ENCODE data around the gene AQP3. TPM values are rescaled to one million over a fixed set of nuclear protein-coding genes. Genes with fewer than 3 reads are reported as not detected.
"Not testable (repeated sequence)": the region's sequence is repeated elsewhere in the genome, so short reads cannot be mapped to it uniquely, and the experiment has no call there.

The AQP3 gene
- total RNA-seq, 1 donor from 2014 or later: 5.4 TPM

GRCh38 chr9:33463151-33463550 is 15.8 kb upstream of the AQP3 start:
- no peak for DNase-seq (ENCODE audit: low read depth)
- no peak overlapping the region for H3K4me3 ChIP-seq (ENCODE audit: low read depth, low read length)
- no peak for TF ChIP-seq CTCF (conservative IDR thresholded peaks at IDR 0.05; ENCODE audit: low read depth, low read length)

GRCh38 chr9:33461492-33461891 is 14.1 kb upstream of the AQP3 start:
- DNase-seq (ENCODE audit: low read depth): no peak
- no peak overlapping the region for H3K4me3 ChIP-seq (ENCODE audit: low read depth, low read length)
- TF ChIP-seq CTCF (conservative IDR thresholded peaks at IDR 0.05; ENCODE audit: low read depth, low read length): no peak

GRCh38 chr9:33460854-33461253 is 13.5 kb upstream of the AQP3 start:
- TF ChIP-seq CTCF (conservative IDR thresholded peaks at IDR 0.05; ENCODE audit: low read depth, low read length): no peak
- DNase-seq (ENCODE audit: low read depth): no peak
- no peak overlapping the region for H3K4me3 ChIP-seq (ENCODE audit: low read depth, low read length)

- H3K4me3 ChIP-seq (ENCODE audit: low read depth, low read length): no peak overlapping the region
- no peak for TF ChIP-seq CTCF (conservative IDR thresholded peaks at IDR 0.05; ENCODE audit: low read depth, low read length)
- no peak for DNase-seq (ENCODE audit: low read depth)
These were observed 11.7 kb upstream of the AQP3 start for GRCh38 chr9:33459115-33459514.

- no peak for TF ChIP-seq CTCF (conservative IDR thresholded peaks at IDR 0.05; ENCODE audit: low read depth, low read length)
- no peak for DNase-seq (ENCODE audit: low read depth)
- H3K4me3 ChIP-seq (ENCODE audit: low read depth, low read length): no peak overlapping the region
These were observed 11.1 kb upstream of the AQP3 start for GRCh38 chr9:33458444-33458843.

GRCh38 chr9:33455945-33456344 is 8.6 kb upstream of the AQP3 start:
- no peak for TF ChIP-seq CTCF (conservative IDR thresholded peaks at IDR 0.05; ENCODE audit: low read depth, low read length)
- no peak overlapping the region for H3K4me3 ChIP-seq (ENCODE audit: low read depth, low read length)
- no peak for DNase-seq (ENCODE audit: low read depth)

GRCh38 chr9:33455456-33455855 is 8.1 kb upstream of the AQP3 start:
- H3K4me3 ChIP-seq (ENCODE audit: low read depth, low read length); DNase-seq (ENCODE audit: low read depth): not testable (repeated sequence)

- not testable (repeated sequence) for DNase-seq (ENCODE audit: low read depth); H3K4me3 ChIP-seq (ENCODE audit: low read depth, low read length)
These were observed 7.3 kb upstream of the AQP3 start for GRCh38 chr9:33454661-33455026.
